PC-9 (cell line): Measurements from ENCODE around the gene GRIA1. TPM values are rescaled to one million over a fixed set of nuclear protein-coding genes. Genes with fewer than 3 reads are reported as not detected.

ENCODE experiments used
- BruUV-seq: library from RNA; stranded (reverse); fragments of 400-500 nt; replicated peaks from 2 replicates; lab custom pipeline; 2021; lab: Mats Ljungman, UMichigan
- CTCF ChIA-PET: fragments of 300-600 bp; sonication (Branson Sonifier 250); formaldehyde crosslinking; loops from one replicate; lab custom pipeline; 2022; ENCODE audit warnings: antibody characterized with exemption; lab: Charles Lee
- POLR2A ChIA-PET: fragments of 300-600 bp; sonication (Branson Sonifier 250); formaldehyde crosslinking; loops from one replicate; lab custom pipeline; 2022; ENCODE audit warnings: antibody characterized with exemption; ENCODE audit not compliant: unreplicated experiment; lab: Charles Lee
- DNase-seq, 2 experiments: peaks; one replicate each; pipeline versions ENCODE4 v3.0.0 to v3.0.0-alpha.2; 2015 to 2022; ENCODE audit warnings: mixed read lengths in 1 of 2
- H2AFZ ChIP-seq: fragments of 200-600 bp; sonication (generic); 2 replicates; pipeline ENCODE4 v1.8.1; 2017; ENCODE audit warnings: antibody characterized with exemption
- H3F3A ChIP-seq: fragments of 200-600 bp; sonication (generic); 2 replicates; pipeline ENCODE4 v1.8.1; 2017; ENCODE audit warnings: antibody characterized with exemption, mild to moderate bottlenecking, low read depth; ENCODE audit not compliant: insufficient read depth
- H3K27ac ChIP-seq: fragments of 200-600 bp; sonication (generic); 2 replicates; pipeline ENCODE4 v1.6.1; 2016; ENCODE audit warnings: mixed run types
- H3K27me3 ChIP-seq: fragments of 200-600 bp; sonication (generic); 2 replicates; pipeline ENCODE4 v1.6.1; 2016; ENCODE audit warnings: low read depth, mixed run types; ENCODE audit not compliant: insufficient read depth
- H3K36me3 ChIP-seq: fragments of 200-600 bp; sonication (generic); 2 replicates; pipeline ENCODE4 v1.6.1; 2016; ENCODE audit warnings: low read depth, mixed run types
- H3K4me1 ChIP-seq: fragments of 200-600 bp; sonication (generic); replicated peaks from 2 replicates; pipeline ENCODE4 v1.6.1; 2016; ENCODE audit warnings: mixed run types; ENCODE audit not compliant: insufficient read depth
- H3K4me2 ChIP-seq: fragments of 200-600 bp; sonication (generic); 2 replicates; pipeline ENCODE4 v1.6.1; 2017; ENCODE audit warnings: mixed run types
- H3K4me3 ChIP-seq: fragments of 200-600 bp; sonication (generic); 2 replicates; pipeline ENCODE4 v1.6.1; 2016; ENCODE audit warnings: mixed run types
- H3K79me2 ChIP-seq: fragments of 200-600 bp; sonication (generic); 2 replicates; pipeline ENCODE4 v1.6.1; 2017; ENCODE audit warnings: low read depth, mixed run types
- H3K9me2 ChIP-seq: fragments of 200-600 bp; sonication (generic); 2 replicates; pipeline ENCODE4 v1.8.1; 2017; ENCODE audit warnings: mild to moderate bottlenecking; ENCODE audit not compliant: insufficient read depth
- H3K9me3 ChIP-seq: fragments of 200-600 bp; sonication (generic); 2 replicates; pipeline ENCODE4 v1.8.1; 2016; ENCODE audit warnings: low read depth; ENCODE audit not compliant: insufficient read depth
- H4K20me1 ChIP-seq: fragments of 200-600 bp; sonication (generic); 2 replicates; pipeline ENCODE4 v1.8.1; 2017; ENCODE audit not compliant: insufficient read depth
- CTCF ChIP-seq: fragments of 200-600 bp; sonication (generic); conservative IDR thresholded peaks from 2 replicates; pipeline ENCODE4 v1.6.1; 2017; ENCODE audit warnings: mixed run types, antibody characterized with exemption, mild to moderate bottlenecking, moderate library complexity
- EZH2 ChIP-seq: fragments of 200-600 bp; sonication (generic); IDR thresholded peaks from 2 replicates; pipeline ENCODE4 v1.8.0; 2017; ENCODE audit warnings: antibody characterized with exemption, low read depth
- intact Hi-C: fragments of 100-400 bp; cut with micrococcal nuclease; formaldehyde crosslinking; loops from one replicate; pipeline ENCODE4 v1.10.0; 2022; ENCODE audit not compliant: unreplicated experiment
- total RNA-seq: library from RNA; stranded (reverse); gene quantifications from 2 replicates; pipeline ENCODE4 v1.2.3, GENCODE V29; 2021

GRIA1 gene
- total RNA-seq, 1 experiment from 2014 or later: not detected

- ChIA-PET CTCF (no interaction called here), POLR2A (no interaction called here)
- Histone ChIP-seq H3K79me2 (no peaks in the 10 kb centered on the region), H3K9me2 (no peaks in the 10 kb centered on the region), H2AFZ (no peak overlapping the region), H3K36me3 (no peaks in the 10 kb centered on the region), H3K4me1 (no peaks in the 10 kb centered on the region), H3K4me3 (no peak overlapping the region), H4K20me1 (no peaks in the 10 kb centered on the region), H3F3A (no peaks in the 10 kb centered on the region), H3K27ac (no peak overlapping the region), H3K27me3 (peaks cover 14% of the 10 kb centered on the region), H3K9me3 (no peaks in the 10 kb centered on the region), H3K4me2 (no peak overlapping the region)
- no peak for DNase-seq
- intact Hi-C loops: no loop called here
- TF ChIP-seq CTCF (no peak), EZH2 (no peak)
- no TSS peak for BruUV-seq
These were observed 289.4 kb downstream of the GRIA1 start for GRCh38 chr5:153779836-153780235.

GRCh38 chr5:153780876-153781705, 290.6 kb downstream of the GRIA1 start:
- no peaks in the 10 kb centered on the region for H3K9me2 ChIP-seq
- H3K27ac ChIP-seq: no peak overlapping the region
- no peak for TF ChIP-seq EZH2
- TF ChIP-seq CTCF: no peak
- H3K4me3 ChIP-seq: no peak overlapping the region
- BruUV-seq: no TSS peak
- no peak overlapping the region for H3K4me2 ChIP-seq
- no peak overlapping the region for H2AFZ ChIP-seq
- H4K20me1 ChIP-seq: no peaks in the 10 kb centered on the region
- ChIA-PET CTCF (no interaction called here), POLR2A (no interaction called here)
- H3F3A ChIP-seq: no peaks in the 10 kb centered on the region
- no peaks in the 10 kb centered on the region for H3K79me2 ChIP-seq
- intact Hi-C loops: no loop called here
- no peak for DNase-seq
- H3K9me3 ChIP-seq: no peaks in the 10 kb centered on the region
- H3K36me3 ChIP-seq: no peaks in the 10 kb centered on the region
- peaks cover 12% of the 10 kb centered on the region for H3K27me3 ChIP-seq
- no peaks in the 10 kb centered on the region for H3K4me1 ChIP-seq

- Histone ChIP-seq H3K9me3 (no peaks in the 10 kb centered on the region), H3K4me2 (no peak overlapping the region), H4K20me1 (no peaks in the 10 kb centered on the region), H3F3A (no peaks in the 10 kb centered on the region), H3K9me2 (no peaks in the 10 kb centered on the region), H3K4me1 (no peaks in the 10 kb centered on the region), H3K27ac (no peak overlapping the region), H3K4me3 (no peak overlapping the region), H3K79me2 (no peaks in the 10 kb centered on the region), H3K27me3 (0 out of 2 replicates have a peak, but pooled peaks cover 6% of the 10 kb centered on the region), H2AFZ (no peak overlapping the region), H3K36me3 (no peaks in the 10 kb centered on the region)
- no peak for DNase-seq
- intact Hi-C loops: no loop called here
- BruUV-seq: no TSS peak
- no peak for TF ChIP-seq CTCF
- TF ChIP-seq EZH2: no peak
- CTCF ChIA-PET: no interaction called here
- POLR2A ChIA-PET: no interaction called here
These were observed 292.3 kb downstream of the GRIA1 start for GRCh38 chr5:153782589-153783361.
